Pericardium fibroblast (primary cell): ENCODE data around the gene MILR1. TPM values are rescaled to one million over a fixed set of nuclear protein-coding genes. Genes with fewer than 3 reads are reported as not detected.

Source experiments
- total RNA-seq: library from RNA; depleted of rRNA; stranded (reverse); fragments of >200 nt; gene quantifications from 2 replicates; pipeline ENCODE4 v1.2.3, GENCODE V29; 2015

Gene MILR1
- total RNA-seq: 3.0 and 7.0 TPM in 2 replicates

GRCh38 chr17:64448665-64449512 is at the start of gene MILR1:
MILR1 (plus strand) TSS chr17:64449115; CDS start chr17:64449169, 54 bp downstream.

GRCh38 chr17:64496786-64497564 is 48.1 kb downstream of the MILR1 start, which contains the start of gene POLG2:
POLG2 (minus strand) TSS chr17:64497054; CDS start chr17:64496968, 86 bp downstream.

DNA sequence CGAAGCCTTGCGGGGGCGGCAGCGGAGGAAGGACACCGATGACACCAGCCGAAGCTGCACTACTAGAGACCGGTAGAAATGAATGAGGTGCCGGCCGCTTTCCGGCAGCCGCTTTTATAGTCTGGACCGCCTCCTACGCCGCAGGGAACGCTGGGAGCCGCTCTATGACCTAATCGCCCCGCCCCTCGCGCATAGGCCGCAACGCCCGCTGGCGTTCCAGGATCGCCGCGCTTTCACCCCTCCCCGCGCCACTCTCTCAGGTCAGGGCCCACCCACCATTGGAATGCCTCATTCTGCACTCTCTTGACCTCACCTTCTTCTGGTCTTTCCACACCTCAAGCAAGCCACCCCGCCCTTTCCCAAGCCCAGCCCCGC is 57.3 kb downstream of the MILR1 start, which contains the start of gene DDX5:
TSS of gene DDX5 (minus strand) at position 89 of the 375 bp plus-strand sequence. CDS start 170 bp downstream, outside the sequence.

GRCh38 chr17:64506576-64507412 is 57.9 kb downstream of the MILR1 start, which contains the start of gene CEP95:
CEP95 (plus strand) TSS chr17:64506977; CDS start chr17:64507098, 121 bp downstream.

Other genes with a start within 250 kb of the MILR1 start
- 13.3 and 44.7 TPM in 2 replicates for gene TEX2, start 185.9 kb upstream of the MILR1 start, total RNA-seq
- gene PECAM1, start 58.3 kb upstream of the MILR1 start, total RNA-seq: 4.5 and 5.4 TPM in 2 replicates
- 3.3 and 5.2 TPM in 2 replicates for gene POLG2, start 47.9 kb downstream of the MILR1 start, total RNA-seq
- 263 and 275 TPM in 2 replicates for gene DDX5, start 57.2 kb downstream of the MILR1 start, total RNA-seq
- 20.2 and 36.8 TPM in 2 replicates for gene CEP95, start 57.9 kb downstream of the MILR1 start, total RNA-seq
- gene SMURF2, start 213.2 kb downstream of the MILR1 start, total RNA-seq: 24.9 and 25.6 TPM in 2 replicates